Measurements from ENCODE around the gene ZNF467.

ZNF467 gene

GRCh38 chr7:149732611-149733010 is 40.8 kb downstream of the ZNF467 start:
- H3K27ac ChIP-seq, result no peak overlapping the region
- no peak for TF ChIP-seq CTCF (IDR thresholded peaks at IDR 0.05)
- no peak for TF ChIP-seq ZFX (IDR thresholded peaks at IDR 0.05; ENCODE audit: borderline replicate concordance)

- H3K27ac ChIP-seq, result no peak overlapping the region
- TF ChIP-seq CTCF (IDR thresholded peaks at IDR 0.05) (no peak), ZFX (IDR thresholded peaks at IDR 0.05; ENCODE audit: borderline replicate concordance) (no peak)
Measured at GRCh38 chr7:149732111-149732561, 41.3 kb downstream of the ZNF467 start.

GRCh38 chr7:149731207-149731955 is 42.0 kb downstream of the ZNF467 start:
- no peak overlapping the region for H3K27ac ChIP-seq
- TF ChIP-seq CTCF (IDR thresholded peaks at IDR 0.05) (no peak), ZFX (IDR thresholded peaks at IDR 0.05; ENCODE audit: borderline replicate concordance) (no peak)

GRCh38 chr7:149729983-149730801 is 43.2 kb downstream of the ZNF467 start:
- no peak overlapping the region for H3K27ac ChIP-seq
- TF ChIP-seq CTCF (IDR thresholded peaks at IDR 0.05) (no peak), ZFX (IDR thresholded peaks at IDR 0.05; ENCODE audit: borderline replicate concordance) (no peak)

GRCh38 chr7:149729586-149729982 is 43.8 kb downstream of the ZNF467 start:
- no peak overlapping the region for H3K27ac ChIP-seq
- TF ChIP-seq ZFX (IDR thresholded peaks at IDR 0.05; ENCODE audit: borderline replicate concordance), result no peak
- no peak for TF ChIP-seq CTCF (IDR thresholded peaks at IDR 0.05)

GRCh38 chr7:149728491-149729375 is 44.7 kb downstream of the ZNF467 start:
- H3K27ac ChIP-seq, result no peak overlapping the region
- TF ChIP-seq ZFX (IDR thresholded peaks at IDR 0.05; ENCODE audit: borderline replicate concordance) (no peak), CTCF (IDR thresholded peaks at IDR 0.05) (no peak)

Data from 22Rv1 (cell line).